ENCODE measurements around the gene DIP2A. TPM values are rescaled to one million over a fixed set of nuclear protein-coding genes. Genes with fewer than 3 reads are reported as not detected.

Gene DIP2A
- total and polyA plus RNA-seq, 11 donors: 13.4 to 31.9 (median 22.6) TPM

GRCh38 chr21:46503922-46504550, 45.3 kb downstream of the DIP2A start:
- no peak for TF ChIP-seq POLR2A (IDR thresholded peaks at IDR 0.05)
- TF ChIP-seq, protein P1, sequence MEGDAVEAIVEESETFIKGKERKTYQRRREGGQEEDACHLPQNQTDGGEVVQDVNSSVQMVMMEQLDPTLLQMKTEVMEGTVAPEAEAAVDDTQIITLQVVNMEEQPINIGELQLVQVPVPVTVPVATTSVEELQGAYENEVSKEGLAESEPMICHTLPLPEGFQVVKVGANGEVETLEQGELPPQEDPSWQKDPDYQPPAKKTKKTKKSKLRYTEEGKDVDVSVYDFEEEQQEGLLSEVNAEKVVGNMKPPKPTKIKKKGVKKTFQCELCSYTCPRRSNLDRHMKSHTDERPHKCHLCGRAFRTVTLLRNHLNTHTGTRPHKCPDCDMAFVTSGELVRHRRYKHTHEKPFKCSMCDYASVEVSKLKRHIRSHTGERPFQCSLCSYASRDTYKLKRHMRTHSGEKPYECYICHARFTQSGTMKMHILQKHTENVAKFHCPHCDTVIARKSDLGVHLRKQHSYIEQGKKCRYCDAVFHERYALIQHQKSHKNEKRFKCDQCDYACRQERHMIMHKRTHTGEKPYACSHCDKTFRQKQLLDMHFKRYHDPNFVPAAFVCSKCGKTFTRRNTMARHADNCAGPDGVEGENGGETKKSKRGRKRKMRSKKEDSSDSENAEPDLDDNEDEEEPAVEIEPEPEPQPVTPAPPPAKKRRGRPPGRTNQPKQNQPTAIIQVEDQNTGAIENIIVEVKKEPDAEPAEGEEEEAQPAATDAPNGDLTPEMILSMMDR (IDR thresholded peaks at IDR 0.05): no peak
- WGBS, 4 donors: 88 to 93% (median 90%) methylated on average over 12 of the region's 12 CpGs
- Histone ChIP-seq H3K27ac (no peak overlapping the region), H3K9me3 (no peaks in the 10 kb centered on the region), H3K4me3 (no peak overlapping the region), H3K36me3 (peaks cover 0 to 83% (median 56%) of the 10 kb centered on the region in 9 donors), H3K4me1 (peaks cover 0 to 33% (median 0%) of the 10 kb centered on the region in 12 donors), H3K27me3 (no peaks in the 10 kb centered on the region)
- ATAC-seq (no peak), DNase-seq (no peak)
- intact Hi-C loops (cut with DNase I): no loop called here

DNA sequence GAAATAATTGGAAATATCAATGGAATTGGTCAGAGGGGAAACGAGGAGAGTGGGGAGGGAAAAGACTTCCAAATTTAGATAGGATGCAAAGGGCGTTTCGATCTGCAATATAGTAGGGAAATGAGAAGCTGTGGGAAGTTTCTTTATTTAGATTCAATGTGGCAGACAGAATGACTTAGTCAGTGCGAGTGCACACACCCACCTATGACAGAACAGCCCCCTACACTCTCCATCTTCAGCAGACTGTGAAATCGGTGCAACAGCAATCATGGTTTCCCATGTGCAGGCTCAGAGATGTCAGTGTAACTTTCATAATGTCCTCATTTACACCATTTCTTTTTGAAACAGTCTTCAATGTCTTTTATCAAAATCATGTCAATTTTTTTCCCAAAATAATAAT, 46.0 kb downstream of the DIP2A start:
- peaks cover 0 to 83% (median 56%) of the 10 kb centered on the region in 9 donors for H3K36me3 ChIP-seq
- DNase-seq (no peak), ATAC-seq (no peak)
- 80 to 91% (median 88%) methylated on average over 5 of the region's 5 CpGs for WGBS, 4 donors
- H3K4me1 ChIP-seq: peaks cover 0 to 30% (median 0%) of the 10 kb centered on the region in 12 donors
- no peak overlapping the region for H3K4me3 ChIP-seq
- H3K27ac ChIP-seq: no peak overlapping the region
- TF ChIP-seq POLR2A (IDR thresholded peaks at IDR 0.05): no peak
- TF ChIP-seq, protein P1 (IDR thresholded peaks at IDR 0.05): no peak
- no peaks in the 10 kb centered on the region for H3K27me3 ChIP-seq
- intact Hi-C loops (cut with DNase I): no loop called here
- H3K9me3 ChIP-seq: no peaks in the 10 kb centered on the region

DNA sequence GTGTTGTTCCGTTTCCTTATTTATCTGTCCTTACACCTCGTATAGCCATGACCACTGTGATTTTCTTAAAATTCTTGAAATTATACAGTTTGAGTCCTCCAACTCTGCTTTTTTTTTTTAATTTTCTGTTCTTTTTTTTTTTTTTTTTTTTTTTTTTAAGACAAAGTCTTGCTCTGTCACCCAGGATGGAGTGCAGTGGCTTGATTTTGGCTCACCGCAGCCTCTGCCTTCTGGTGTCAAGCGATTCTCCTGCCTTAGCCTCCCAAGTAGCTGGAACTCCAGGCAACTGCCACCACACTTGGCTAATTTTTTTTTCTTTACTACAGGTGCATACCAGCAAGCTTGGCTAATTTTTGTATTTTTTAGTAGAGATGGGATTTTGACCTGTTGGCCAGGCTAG, 48.9 kb downstream of the DIP2A start:
- ATAC-seq: no peak
- intact Hi-C loops (cut with DNase I): no loop called here

DNA sequence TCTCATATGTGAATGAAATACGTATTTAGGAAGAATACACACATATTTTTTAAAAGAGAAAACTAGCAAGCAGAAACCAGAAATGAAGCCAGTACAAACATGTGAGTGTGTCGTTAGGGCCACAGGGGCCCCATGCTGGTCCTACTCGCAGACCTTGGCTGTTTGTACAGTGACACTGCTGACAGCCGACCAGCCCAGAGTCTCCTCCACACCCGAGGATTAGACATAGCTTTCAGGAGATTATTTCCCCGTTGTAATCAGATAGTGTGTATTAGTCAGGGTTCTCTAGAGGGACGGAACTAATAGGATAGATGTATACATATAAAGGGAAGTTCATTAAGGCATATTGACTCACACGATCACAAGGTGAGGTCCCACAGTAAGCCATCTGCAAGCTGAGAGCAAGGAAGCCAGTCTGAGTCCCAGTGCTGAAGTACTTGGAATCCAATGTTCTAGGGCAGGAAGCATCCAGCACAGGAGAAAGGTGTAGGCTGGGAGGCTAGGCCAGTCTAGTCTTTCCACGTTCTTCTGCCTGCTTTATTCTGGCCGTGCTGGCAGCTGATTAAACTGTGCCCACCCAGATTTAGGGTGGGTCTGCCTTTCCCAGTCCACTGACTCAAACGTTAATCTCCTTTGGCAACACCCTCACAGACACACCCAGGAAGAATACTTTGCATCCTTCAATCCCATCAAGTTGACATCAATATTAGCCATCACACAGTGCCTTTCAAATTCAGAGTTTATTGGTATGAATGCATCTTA, 51.2 kb downstream of the DIP2A start:
- intact Hi-C loops (cut with DNase I): no loop called here

More for the DNA sequence above, 48.9 kb downstream of the DIP2A start:
- H3K4me1 ChIP-seq: peaks cover 0 to 12% (median 0%) of the 10 kb centered on the region in 12 donors
- DNase-seq: no peak
- H3K27ac ChIP-seq: no peak overlapping the region
- H3K9me3 ChIP-seq: no peaks in the 10 kb centered on the region
- TF ChIP-seq, protein P1 (IDR thresholded peaks at IDR 0.05): no peak
- TF ChIP-seq POLR2A (IDR thresholded peaks at IDR 0.05): no peak
- H3K27me3 ChIP-seq: no peaks in the 10 kb centered on the region
- peaks cover 0 to 91% (median 82%) of the 10 kb centered on the region in 9 donors for H3K36me3 ChIP-seq
- 80 to 94% (median 89%) methylated on average over 4 of the region's 4 CpGs for WGBS, 4 donors
- H3K4me3 ChIP-seq: no peak overlapping the region

More for the DNA sequence above, 51.2 kb downstream of the DIP2A start:
- H3K9me3 ChIP-seq: no peaks in the 10 kb centered on the region
- peak in 1 of 4 donors; percentile 24 for ATAC-seq
- H3K4me1 ChIP-seq: peaks cover 0 to 6% (median 4%) of the 10 kb centered on the region in 12 donors
- TF ChIP-seq POLR2A (IDR thresholded peaks at IDR 0.05): no peak
- TF ChIP-seq, protein P1 (IDR thresholded peaks at IDR 0.05): no peak
- WGBS, 4 donors: 60 to 72% (median 69%) methylated on average over 11 of the region's 11 CpGs
- H3K27me3 ChIP-seq: no peaks in the 10 kb centered on the region
- no peak for DNase-seq
- no peak overlapping the region for H3K27ac ChIP-seq
- peaks cover 0 to 87% (median 71%) of the 10 kb centered on the region in 9 donors for H3K36me3 ChIP-seq
- no peak overlapping the region for H3K4me3 ChIP-seq
